Natural killer cell (primary cell): ENCODE data around the gene PAIP2. TPM values are rescaled to one million over a fixed set of nuclear protein-coding genes. Genes with fewer than 3 reads are reported as not detected.
A peak's percentile ranks its signal among the peaks of the same experiment; 100 is the strongest.

Experiments used
- ATAC-seq, 3 donors: fragments of 150-1000 bp in 2 of 3; fragments of 200-7000 bp in 1 of 3; cut with Tn5 transposase; 1 replicate in 1 of 3; 2 replicates in 2 of 3; pipeline ENCODE4 v1.10.0; 2021; ENCODE audit warnings: mild to moderate bottlenecking in 2 of 3, moderate library complexity in 2 of 3
- DNase-seq, 2 donors: peaks; one replicate each; pipeline versions ENCODE4 v3.0.0 to v3.0.0-alpha.2; 2013 to 2021; ENCODE audit warnings: mixed read lengths in 1 of 2
- H3K27ac ChIP-seq: one replicate; pipeline ENCODE4 v1.5.1; 2013; ENCODE audit warnings: mild to moderate bottlenecking, low read length
- H3K27me3 ChIP-seq: one replicate; pipeline ENCODE4 v1.6.1; 2013; ENCODE audit warnings: low read length; ENCODE audit not compliant: control insufficient read depth, insufficient read depth
- H3K36me3 ChIP-seq: one replicate; pipeline ENCODE4 v1.6.1; 2013; ENCODE audit warnings: low read length; ENCODE audit not compliant: control insufficient read depth, insufficient read depth
- H3K4me1 ChIP-seq: one replicate; pipeline ENCODE4 v1.6.1; 2013; ENCODE audit warnings: low read length; ENCODE audit not compliant: control insufficient read depth, insufficient read depth
- H3K4me3 ChIP-seq: one replicate; pipeline ENCODE4 v1.5.1; 2013; ENCODE audit warnings: low read length
- H3K9me3 ChIP-seq: one replicate; pipeline ENCODE4 v1.6.1; 2013; ENCODE audit warnings: low read length; ENCODE audit not compliant: control insufficient read depth, insufficient read depth
- H3K27ac Mint-ChIP-seq, 2 donors: one replicate each; pipeline ENCODE4 v1.8.0; 2022; ENCODE audit warnings: mild to moderate bottlenecking in 2 of 2, mixed read lengths in 2 of 2, moderate library complexity in 1 of 2
- H3K27me3 Mint-ChIP-seq, 2 donors: one replicate each; pipeline ENCODE4 v1.8.0; 2022; ENCODE audit warnings: low read depth in 2 of 2, mixed read lengths in 2 of 2
- H3K36me3 Mint-ChIP-seq: one replicate; pipeline ENCODE4 v1.8.0; 2022; ENCODE audit warnings: mixed read lengths
- H3K4me1 Mint-ChIP-seq, 2 donors: one replicate each; pipeline ENCODE4 v1.8.0; 2022; ENCODE audit warnings: mixed read lengths in 2 of 2
- H3K4me3 Mint-ChIP-seq: one replicate; pipeline ENCODE4 v1.8.0; 2022; ENCODE audit warnings: mild to moderate bottlenecking, moderate library complexity, mixed read lengths
- H3K9me3 Mint-ChIP-seq, 2 donors: one replicate each; pipeline ENCODE4 v1.8.0; 2022; ENCODE audit warnings: mixed read lengths in 2 of 2
- CTCF ChIP-seq: fragments of 200-600 bp; IDR thresholded peaks from one replicate; pipeline ENCODE4 v1.8.0; 2022; ENCODE audit warnings: antibody characterized with exemption
- WGBS: methylation state at CpG from one replicate; pipeline ENCODE4 v1.1.7; 2013; ENCODE audit warnings: missing lambda C conversion rate; ENCODE audit not compliant: insufficient coverage; 5-methylcytosine and 5-hydroxymethylcytosine counted together
- intact Hi-C: fragments of 100-400 bp; cut with micrococcal nuclease; formaldehyde crosslinking; loops from one replicate; pipeline ENCODE4 v1.14.2; 2022
- total RNA-seq, 4 donors: library from RNA; stranded (reverse); fragments of 120-200 nt in 1 of 4; gene quantifications; one replicate each; pipeline versions ENCODE4 v1.2.3 to v1.2.4, GENCODE V29; 2013 to 2022

Gene PAIP2
- total RNA-seq, 3 donors from 2014 or later (not counting 1 experiment from before 2014, with no cell fraction given): 105 to 126 (median 110) TPM

- Histone ChIP-seq H3K36me3 (no peaks in the 10 kb centered on the region), H3K4me3 (no peak overlapping the region), H3K27ac (no peak overlapping the region), H3K9me3 (no peaks in the 10 kb centered on the region), H3K4me1 (peaks cover 47% of the 10 kb centered on the region), H3K27me3 (no peaks in the 10 kb centered on the region)
- Mint-ChIP-seq H3K36me3 (no peaks in the 10 kb centered on the region), H3K4me3 (peak overlapping the region; percentile 54), H3K4me1 (peaks cover 68 to 76% of the 10 kb centered on the region in 2 donors), H3K27ac (peak overlapping the region in 1 of 2 donors; percentile 8), H3K27me3 (no peaks in the 10 kb centered on the region), H3K9me3 (no peaks in the 10 kb centered on the region)
- no peak for DNase-seq
- WGBS: 84% methylated on average over 11 of the region's 12 CpGs
- intact Hi-C loops: loop anchor here (10.0 kb wide), 2 partner anchors 548 to 722 kb away; partner anchors contain the start of gene HSPA9
- TF ChIP-seq CTCF: no peak
- no peak for ATAC-seq
Observed at GRCh38 chr5:139296862-139297326, 44.8 kb upstream of the PAIP2 start.

GRCh38 chr5:139297439-139298133, 44.1 kb upstream of the PAIP2 start:
- H3K27ac ChIP-seq: no peak overlapping the region

GRCh38 chr5:139298242-139298641, 43.4 kb upstream of the PAIP2 start:
- no peaks in the 10 kb centered on the region for H3K36me3 Mint-ChIP-seq
- intact Hi-C loops: loop anchor here (10.0 kb wide), 2 partner anchors 547 to 723 kb away; partner anchors contain the start of gene HSPA9

More at GRCh38 chr5:139297439-139298133, 44.1 kb upstream of the PAIP2 start:
- peak overlapping the region; percentile 8 to 81 for H3K27ac Mint-ChIP-seq
- intact Hi-C loops: loop anchor here (10.0 kb wide), 2 partner anchors 547 to 723 kb away; partner anchors contain the start of gene HSPA9
- H3K4me1 Mint-ChIP-seq: peaks cover 72 to 79% of the 10 kb centered on the region in 2 donors
- Histone ChIP-seq H3K27me3 (no peaks in the 10 kb centered on the region), H3K9me3 (no peaks in the 10 kb centered on the region), H3K4me1 (peaks cover 46% of the 10 kb centered on the region), H3K4me3 (no peak overlapping the region), H3K36me3 (no peaks in the 10 kb centered on the region)
- no peaks in the 10 kb centered on the region for H3K36me3 Mint-ChIP-seq
- peak overlapping the region; percentile 54 for H3K4me3 Mint-ChIP-seq
- no peaks in the 10 kb centered on the region for H3K27me3 Mint-ChIP-seq
- no peak for TF ChIP-seq CTCF
- 92% methylated on average over 1 of the region's 2 CpGs for WGBS
- DNase-seq (no peak), ATAC-seq (no peak)
- H3K9me3 Mint-ChIP-seq: no peaks in the 10 kb centered on the region

More at GRCh38 chr5:139298242-139298641, 43.4 kb upstream of the PAIP2 start:
- TF ChIP-seq CTCF: no peak
- Mint-ChIP-seq H3K4me1 (peaks cover 72 to 79% of the 10 kb centered on the region in 2 donors), H3K9me3 (no peaks in the 10 kb centered on the region), H3K27me3 (no peaks in the 10 kb centered on the region), H3K27ac (peak overlapping the region; percentile 8 to 81), H3K4me3 (peak overlapping the region; percentile 28)
- Histone ChIP-seq H3K27ac (no peak overlapping the region), H3K4me3 (no peak overlapping the region), H3K36me3 (no peaks in the 10 kb centered on the region), H3K27me3 (no peaks in the 10 kb centered on the region), H3K9me3 (no peaks in the 10 kb centered on the region), H3K4me1 (peaks cover 43% of the 10 kb centered on the region)
- no peak for ATAC-seq
- 68% methylated on average over 11 of the region's 11 CpGs for WGBS
- DNase-seq: peak in 1 of 2 donors; percentile 26
